ENCODE results near the gene NELFA. TPM values are rescaled to one million over a fixed set of nuclear protein-coding genes. Genes with fewer than 3 reads are reported as not detected.

Gene NELFA
- total and polyA plus RNA-seq, 2 of the 4 experiments (the other 2 are of a cell fraction): 4.3 to 21.9 TPM

DNA sequence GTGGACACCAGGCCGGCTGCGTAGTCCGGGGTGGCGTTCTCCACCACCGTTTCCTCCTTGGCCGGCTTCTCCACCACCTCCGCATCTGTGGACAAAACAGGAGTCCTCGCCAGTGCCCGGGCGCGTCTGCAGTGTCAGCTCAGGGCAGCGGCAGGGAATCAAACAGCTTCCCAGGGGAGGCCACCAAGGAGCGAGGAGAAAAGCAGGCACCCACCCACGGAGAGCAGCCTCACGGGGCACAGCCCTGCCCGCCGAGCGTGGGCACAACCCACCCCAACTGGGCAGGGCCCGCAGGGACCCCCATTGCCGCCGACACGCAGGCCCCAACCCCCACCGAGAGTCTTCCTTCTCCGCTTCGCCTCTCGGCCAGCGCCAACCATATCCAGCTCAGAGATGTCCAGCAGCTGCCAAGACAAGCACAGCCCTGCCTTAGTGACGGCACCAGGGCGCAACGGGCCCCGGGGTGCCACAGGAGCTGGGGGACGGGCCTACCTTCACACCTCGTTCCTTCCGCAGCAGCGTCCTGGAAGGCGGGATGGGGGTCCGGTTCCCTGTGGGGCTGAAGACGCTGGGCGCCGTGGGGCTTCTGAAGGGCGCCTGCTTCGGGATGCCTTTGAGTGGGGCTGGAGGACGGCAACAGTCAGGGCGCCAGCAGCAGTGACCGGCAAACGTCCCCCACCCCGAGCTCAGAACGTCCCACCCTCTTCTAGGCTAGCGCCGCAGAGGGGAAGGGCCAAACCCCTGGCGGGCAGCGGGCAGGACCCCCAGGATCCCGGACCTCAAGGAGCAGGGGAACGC, 22.8 kb downstream of the NELFA start:
- CTCF ChIA-PET: interaction anchor here (0.6 kb wide), 1 partner anchor 25 kb away, joined by 5 read pairs; no protein-coding TSS in a partner anchor
- ATAC-seq (ENCODE audit: low read depth): no peak
- H2BK20ac ChIP-seq (ENCODE audit: low read depth, low read length): no peak overlapping the region

More for the DNA sequence above, 22.8 kb downstream of the NELFA start:
- H3K4me1 ChIP-seq (ENCODE audit: control insufficient read depth, insufficient read depth, low read length): no peaks in the 10 kb centered on the region
- H3K23ac ChIP-seq (ENCODE audit: low read depth, low read length): no peak overlapping the region
- H2AK5ac ChIP-seq (ENCODE audit: low read depth, low read length): no peak overlapping the region
- intact Hi-C loops (cut with micrococcal nuclease): no loop called here
- H3K27ac ChIP-seq (ENCODE audit: insufficient read depth, low read length): no peak overlapping the region
- H3K4me2 ChIP-seq (ENCODE audit: low read depth, low read length): no peak overlapping the region
- no peak overlapping the region for H4K91ac ChIP-seq (ENCODE audit: insufficient read depth, low read depth, low read length)
- no peak overlapping the region for H3K9ac ChIP-seq (ENCODE audit: low read depth, low read length)
- no peaks in the 10 kb centered on the region for H3K9me3 ChIP-seq (ENCODE audit: control insufficient read depth, insufficient read depth, low read length)
- no TSS peak for BruUV-seq (replicated peaks)
- H3K18ac ChIP-seq (ENCODE audit: low read depth, low read length): no peak overlapping the region
- in situ Hi-C loops (cut with MboI; ENCODE audit: low sequenced_read_pairs): no loop called here
- no peak overlapping the region for H2AFZ ChIP-seq (replicated peaks; ENCODE audit: low read length, poor library complexity)
- no peak for TF ChIP-seq MAZ (IDR thresholded peaks at IDR 0.05; ENCODE audit: borderline replicate concordance, low read depth, low read length)
- TF ChIP-seq, protein P1, sequence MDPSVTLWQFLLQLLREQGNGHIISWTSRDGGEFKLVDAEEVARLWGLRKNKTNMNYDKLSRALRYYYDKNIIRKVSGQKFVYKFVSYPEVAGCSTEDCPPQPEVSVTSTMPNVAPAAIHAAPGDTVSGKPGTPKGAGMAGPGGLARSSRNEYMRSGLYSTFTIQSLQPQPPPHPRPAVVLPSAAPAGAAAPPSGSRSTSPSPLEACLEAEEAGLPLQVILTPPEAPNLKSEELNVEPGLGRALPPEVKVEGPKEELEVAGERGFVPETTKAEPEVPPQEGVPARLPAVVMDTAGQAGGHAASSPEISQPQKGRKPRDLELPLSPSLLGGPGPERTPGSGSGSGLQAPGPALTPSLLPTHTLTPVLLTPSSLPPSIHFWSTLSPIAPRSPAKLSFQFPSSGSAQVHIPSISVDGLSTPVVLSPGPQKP (IDR thresholded peaks at IDR 0.05; ENCODE audit: borderline replicate concordance, low read depth, low read length): no peak
- no peak for TF ChIP-seq FOS (IDR thresholded peaks at IDR 0.05; ENCODE audit: low read depth, low read length)
- peaks cover 77% of the 10 kb centered on the region for H3K36me3 ChIP-seq (ENCODE audit: control insufficient read depth, insufficient read depth, low read length)
- POLR2A ChIA-PET (ENCODE audit: unreplicated experiment): no interaction called here
- H3K4ac ChIP-seq (ENCODE audit: low read depth, low read length): no peak overlapping the region
- H2BK15ac ChIP-seq (ENCODE audit: low read depth, low read length): no peak overlapping the region
- dilution Hi-C loops (cut with HindIII; ENCODE audit: low sequenced_read_pairs, unreplicated experiment): no loop called here
- 94% methylated on average over 36 of the region's 54 CpGs; no CpG with 5 or more reads in 1 of the 2 experiments for WGBS, 2 experiments (ENCODE audit: extremely low coverage in 2 of 2, insufficient read length in 1 of 2)
- no peak overlapping the region for H2AK9ac ChIP-seq (replicated peaks; ENCODE audit: low read depth, low read length, poor library complexity)
- no peak overlapping the region for H3K14ac ChIP-seq (replicated peaks; ENCODE audit: low read depth, low read length)
- H3K79me1 ChIP-seq (ENCODE audit: low read depth in 1 of 2, low read length in 2 of 2): peaks cover 1 to 14% of the 10 kb centered on the region in 2 experiments; a peak in 3 of 4 replicates
- no peaks in the 10 kb centered on the region for H3K27me3 ChIP-seq (ENCODE audit: control insufficient read depth, insufficient read depth, low read length)
- no peak overlapping the region for H4K5ac ChIP-seq (ENCODE audit: low read depth, low read length)
- H3K4me3 ChIP-seq (ENCODE audit: insufficient read depth, low read depth, low read length): no peak overlapping the region
- peaks cover 6% of the 10 kb centered on the region; the same call in 1 of the 2 replicates for H3K9me1 ChIP-seq (ENCODE audit: insufficient read depth, low read length)
- peaks cover 14% of the 10 kb centered on the region for H4K20me1 ChIP-seq (ENCODE audit: insufficient read depth, low read length)
- no peak overlapping the region for H3K56ac ChIP-seq (ENCODE audit: extremely low read depth, insufficient read depth, low read length)
- DNase-seq: no peak
- H4K8ac ChIP-seq (ENCODE audit: low read depth in 2 of 2, low read length in 2 of 2): no peak overlapping the region
- H2BK5ac ChIP-seq (ENCODE audit: low read depth, low read length, poor library complexity, severe bottlenecking): no peak overlapping the region
- H2BK120ac ChIP-seq (ENCODE audit: low read depth, low read length): no peak overlapping the region
